HG03565 (cell line): ENCODE results near the gene TRIM26.
"Not testable (repeated sequence)": the region's sequence is repeated elsewhere in the genome, so short reads cannot be mapped to it uniquely, and the experiment has no call there.

ENCODE experiments used
- ATAC-seq: cut with Tn5 transposase; IDR thresholded peaks from one replicate; pipeline ENCODE4 v1.9.1; 2021; ENCODE audit warnings: mild to moderate bottlenecking, moderate library complexity; ENCODE audit not compliant: unreplicated experiment

TRIM26 gene

DNA sequence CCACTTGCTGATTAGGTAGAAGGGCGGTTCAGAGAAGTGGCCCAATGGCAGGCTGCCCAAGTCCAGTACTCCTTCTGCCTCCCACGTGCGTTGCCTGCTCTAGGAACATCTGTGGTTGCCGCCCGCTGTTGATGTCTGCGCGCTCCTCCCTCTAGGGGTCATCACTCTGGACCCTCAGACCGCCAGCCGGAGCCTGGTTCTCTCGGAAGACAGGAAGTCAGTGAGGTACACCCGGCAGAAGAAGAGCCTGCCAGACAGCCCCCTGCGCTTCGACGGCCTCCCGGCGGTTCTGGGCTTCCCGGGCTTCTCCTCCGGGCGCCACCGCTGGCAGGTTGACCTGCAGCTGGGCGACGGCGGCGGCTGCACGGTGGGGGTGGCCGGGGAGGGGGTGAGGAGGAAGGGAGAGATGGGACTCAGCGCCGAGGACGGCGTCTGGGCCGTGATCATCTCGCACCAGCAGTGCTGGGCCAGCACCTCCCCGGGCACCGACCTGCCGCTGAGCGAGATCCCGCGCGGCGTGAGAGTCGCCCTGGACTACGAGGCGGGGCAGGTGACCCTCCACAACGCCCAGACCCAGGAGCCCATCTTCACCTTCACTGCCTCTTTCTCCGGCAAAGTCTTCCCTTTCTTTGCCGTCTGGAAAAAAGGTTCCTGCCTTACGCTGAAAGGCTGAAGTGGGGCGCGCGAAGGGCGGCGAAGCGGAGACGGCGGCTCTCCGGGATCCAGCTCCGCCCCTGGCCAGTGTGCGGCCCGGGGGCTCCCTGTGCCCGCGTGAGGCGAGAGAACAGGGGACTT, 41.3 kb downstream of the TRIM26 start:
- ATAC-seq = no peak

DNA sequence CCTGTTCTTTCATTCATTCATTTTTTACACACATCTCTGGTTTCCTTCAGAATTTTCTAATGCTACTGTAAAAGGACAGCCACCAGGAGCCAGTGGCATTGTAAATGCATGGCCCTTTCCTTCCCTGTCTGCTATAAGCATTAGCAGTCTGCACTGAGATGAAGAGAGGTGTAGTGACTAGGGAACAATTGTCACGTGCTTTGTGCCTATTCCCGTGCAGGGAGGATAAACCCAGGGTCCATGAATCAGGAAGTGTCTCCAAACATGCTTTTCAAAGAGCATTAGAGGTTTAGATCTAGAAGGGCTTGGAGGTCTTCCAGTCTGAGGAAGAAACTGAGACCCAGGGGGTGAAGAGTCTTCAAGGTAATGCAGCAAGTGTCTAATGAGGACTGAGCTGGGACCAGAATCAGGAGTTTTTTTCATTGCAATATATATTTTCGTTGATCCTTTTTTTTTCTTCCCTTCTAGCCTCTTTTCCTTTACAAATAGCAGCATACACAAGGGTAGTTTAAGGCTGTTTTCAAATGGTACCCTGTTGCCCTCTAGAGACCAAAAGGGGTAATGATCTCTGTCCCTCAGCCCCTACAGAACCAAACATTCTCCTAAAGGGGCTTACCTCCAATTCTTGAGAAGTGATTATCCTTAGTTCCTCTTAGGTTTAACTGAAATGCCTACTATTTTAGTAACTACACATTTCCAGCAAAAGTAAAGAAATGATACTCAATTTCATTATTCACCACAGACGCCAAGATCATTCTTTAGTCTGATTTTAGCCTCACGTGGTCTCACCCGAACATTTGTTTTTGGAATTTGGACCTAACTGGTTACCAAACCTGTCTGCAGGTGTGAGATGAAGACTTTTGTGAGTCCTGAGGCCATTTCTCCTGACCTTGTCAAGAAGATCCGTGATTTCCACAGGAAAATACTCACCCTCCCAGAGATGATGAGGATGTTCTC, 43.3 kb downstream of the TRIM26 start:
- ATAC-seq = no peak

- ATAC-seq = no peak
These were observed 44.5 kb downstream of the TRIM26 start for GRCh38 chr6:30168741-30169140.

GRCh38 chr6:30167101-30167500, 46.1 kb downstream of the TRIM26 start:
- ATAC-seq = no peak

DNA sequence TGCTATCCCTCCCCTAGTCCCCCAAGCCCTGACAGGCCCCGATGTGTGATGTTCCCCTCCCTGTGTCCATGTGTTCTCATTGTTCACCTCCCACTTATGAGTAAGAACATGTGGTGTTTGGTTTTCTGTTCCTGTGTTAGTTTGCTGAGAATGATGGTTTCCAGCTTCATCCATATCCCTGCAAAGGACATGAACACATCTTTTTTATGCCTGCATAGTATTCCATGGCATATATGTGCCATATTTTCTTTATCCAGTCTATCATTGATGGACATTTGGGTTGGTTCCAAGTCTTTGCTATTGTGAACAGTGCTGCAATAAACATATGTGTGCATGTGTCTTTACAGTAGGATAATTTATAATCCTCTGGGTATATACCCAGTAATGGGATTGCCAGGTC, 48.0 kb downstream of the TRIM26 start:
- not testable (repeated sequence) for ATAC-seq

DNA sequence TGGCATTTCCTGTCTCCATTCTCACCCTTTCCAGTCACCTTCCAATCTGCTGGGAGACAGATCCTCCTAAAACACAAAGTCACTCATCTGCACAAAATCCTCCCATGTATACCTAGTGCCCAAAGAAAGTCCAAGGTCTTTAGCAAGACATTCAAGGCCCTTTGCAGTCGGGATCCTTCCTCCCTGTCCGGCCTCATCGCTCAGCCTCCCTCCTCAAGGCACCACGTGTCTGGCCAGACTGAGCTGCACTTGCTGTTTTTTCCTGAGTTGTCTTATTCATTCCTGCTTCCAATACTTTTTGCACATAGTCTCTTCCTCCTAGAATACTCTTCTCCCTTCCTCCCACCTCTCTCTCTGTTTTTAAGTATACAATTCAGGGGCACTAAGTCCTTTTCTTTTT, 48.5 kb downstream of the TRIM26 start:
- ATAC-seq = no peak

DNA sequence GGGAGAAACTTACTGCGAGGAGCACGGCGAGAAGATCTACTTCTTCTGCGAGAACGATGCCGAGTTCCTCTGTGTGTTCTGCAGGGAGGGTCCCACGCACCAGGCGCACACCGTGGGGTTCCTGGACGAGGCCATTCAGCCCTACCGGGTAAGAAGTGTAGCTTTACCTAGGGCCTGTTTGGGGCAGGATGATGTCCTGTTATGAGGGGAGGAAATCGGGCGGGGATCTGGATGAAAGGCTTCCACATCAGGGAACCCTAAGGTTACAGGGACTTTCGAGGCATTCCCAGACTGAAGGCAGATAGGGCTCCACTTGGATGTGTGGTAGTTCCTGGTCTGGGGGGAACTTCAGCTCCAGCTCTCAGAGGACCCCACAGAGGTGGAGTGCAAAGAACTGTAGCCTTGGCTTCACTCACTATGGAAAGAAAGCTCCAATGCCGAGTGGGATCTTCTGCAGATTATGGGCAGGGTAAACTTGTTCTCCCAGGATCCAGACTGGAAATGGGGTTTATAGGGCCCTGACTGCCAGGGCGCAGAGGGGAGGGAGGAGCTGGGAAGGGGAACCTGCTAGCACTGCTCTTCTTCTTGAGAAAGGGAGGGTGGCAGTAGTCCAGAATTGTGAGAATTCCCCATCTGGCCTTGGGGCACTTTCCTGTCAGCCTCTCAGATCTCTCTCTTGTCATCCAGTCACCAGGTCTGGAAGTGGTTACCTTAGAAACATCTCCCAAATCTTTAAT, 49.1 kb downstream of the TRIM26 start:
- no peak for ATAC-seq

DNA sequence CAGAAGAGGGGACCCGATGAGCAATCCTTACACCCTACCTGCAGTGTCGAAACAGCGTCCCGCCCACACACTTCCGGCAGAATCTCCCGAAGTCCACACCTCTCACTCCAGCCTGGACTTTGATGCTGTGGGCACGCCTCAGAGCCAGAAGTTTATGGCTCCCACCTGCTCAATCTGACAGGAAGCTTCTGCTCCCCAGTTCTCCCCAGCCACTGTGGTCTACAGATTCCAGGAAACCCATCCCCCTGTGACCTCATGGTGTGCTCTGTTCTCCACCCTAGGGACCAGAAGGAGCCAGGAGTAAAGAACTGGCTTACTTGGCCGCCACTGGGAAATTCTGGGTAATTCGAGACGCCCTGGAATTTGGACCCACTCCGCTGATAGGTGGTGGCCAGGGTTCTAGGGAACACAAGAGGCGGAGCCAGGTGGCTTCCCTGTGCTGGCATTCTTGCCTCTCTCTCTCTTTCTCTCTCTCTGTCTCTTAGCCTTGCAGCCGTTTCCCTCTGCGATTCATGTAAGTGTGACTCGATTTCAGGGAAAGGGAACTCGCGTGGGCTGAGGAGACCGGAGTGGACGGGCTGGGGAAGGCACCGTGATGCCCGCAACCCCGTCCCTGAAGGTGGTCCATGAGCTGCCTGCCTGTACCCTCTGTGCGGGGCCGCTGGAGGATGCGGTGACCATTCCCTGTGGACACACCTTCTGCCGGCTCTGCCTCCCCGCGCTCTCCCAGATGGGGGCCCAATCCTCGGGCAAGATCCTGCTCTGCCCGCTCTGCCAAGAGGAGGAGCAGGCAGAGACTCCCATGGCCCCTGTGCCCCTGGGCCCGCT, 49.9 kb downstream of the TRIM26 start, which contains the start of gene TRIM15:
TSS of gene TRIM15 (plus strand) at position 457 of the 828 bp plus-strand sequence. CDS start at position 596, 139 bp downstream.
- no peak for ATAC-seq

DNA sequence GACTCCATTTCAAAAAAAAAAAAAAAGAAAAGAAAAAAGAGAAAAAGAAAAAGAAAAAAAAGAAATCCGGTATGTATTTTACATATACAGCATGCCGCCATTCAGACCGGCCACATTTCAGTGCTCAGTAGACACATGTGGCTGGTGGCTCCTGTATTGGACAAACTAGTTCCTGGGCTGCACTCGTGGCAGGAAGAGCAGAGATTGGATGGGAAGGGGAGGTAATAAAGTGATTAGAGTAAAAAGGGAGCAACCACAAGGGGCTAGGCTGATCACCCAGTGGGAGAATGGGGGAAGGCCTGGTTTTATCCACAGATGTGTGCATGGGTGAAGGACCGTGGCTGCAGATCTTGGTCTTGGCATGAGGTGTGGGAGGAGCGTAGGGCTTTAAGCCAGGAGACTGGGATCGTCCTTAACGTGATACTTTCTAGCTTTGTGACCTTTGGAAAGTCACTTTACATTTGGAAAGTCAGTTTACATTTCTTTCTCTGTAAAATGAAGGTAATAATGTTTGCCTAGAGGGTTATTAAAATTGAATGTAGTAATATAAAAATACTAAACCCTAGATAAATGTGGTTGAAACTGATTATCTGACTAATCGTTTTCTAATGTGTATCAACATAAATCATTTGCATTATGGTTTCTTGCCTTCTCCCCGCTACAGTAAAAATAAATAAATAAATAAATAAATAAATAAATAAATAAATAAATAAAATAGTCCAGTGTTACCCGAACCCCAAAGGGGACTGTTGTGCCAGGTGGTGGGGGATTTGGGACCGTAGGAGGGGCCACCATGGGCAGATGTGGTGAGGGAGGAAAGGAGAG, 50.7 kb downstream of the TRIM26 start:
- no peak for ATAC-seq

GRCh38 chr6:30160785-30161531, 52.2 kb downstream of the TRIM26 start, which contains the start of gene TRIM10:
TRIM10 (minus strand) TSS chr6:30161211; CDS start chr6:30160858, 353 bp downstream.
- ATAC-seq = no peak

- ATAC-seq = no peak
These were observed 53.0 kb downstream of the TRIM26 start for GRCh38 chr6:30160008-30160784.

DNA sequence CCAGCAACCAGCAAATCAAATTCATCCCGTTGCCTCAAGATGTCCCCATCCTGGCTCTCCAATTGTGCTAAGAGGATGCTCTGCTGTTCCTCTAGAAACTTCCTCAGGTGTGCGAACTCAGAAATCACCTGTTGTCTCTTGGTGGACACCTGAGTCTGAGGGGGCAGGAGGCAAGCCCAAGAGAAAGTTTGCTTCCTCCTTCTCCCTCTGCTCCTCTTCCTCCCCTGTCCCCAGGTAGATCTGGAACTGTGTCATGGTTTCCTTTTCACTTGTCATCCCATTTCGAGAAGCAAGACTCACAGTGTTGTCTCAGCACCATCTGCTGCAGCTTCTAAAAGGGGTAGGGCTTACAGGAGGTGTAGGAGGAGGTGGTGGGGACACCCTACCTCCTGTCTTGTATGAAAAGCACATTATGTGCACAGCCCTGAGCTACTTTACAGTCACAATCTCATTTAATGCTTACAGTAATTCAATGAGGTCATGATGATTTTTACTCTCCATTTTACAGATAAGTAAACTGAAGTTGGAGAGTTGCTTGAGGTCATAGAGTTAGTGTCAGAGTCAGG, 54.6 kb downstream of the TRIM26 start:
- no peak for ATAC-seq

- no peak for ATAC-seq
These were observed 55.2 kb downstream of the TRIM26 start for GRCh38 chr6:30157999-30158398.

- no peak for ATAC-seq
These were observed 55.6 kb downstream of the TRIM26 start for GRCh38 chr6:30157581-30157980.

DNA sequence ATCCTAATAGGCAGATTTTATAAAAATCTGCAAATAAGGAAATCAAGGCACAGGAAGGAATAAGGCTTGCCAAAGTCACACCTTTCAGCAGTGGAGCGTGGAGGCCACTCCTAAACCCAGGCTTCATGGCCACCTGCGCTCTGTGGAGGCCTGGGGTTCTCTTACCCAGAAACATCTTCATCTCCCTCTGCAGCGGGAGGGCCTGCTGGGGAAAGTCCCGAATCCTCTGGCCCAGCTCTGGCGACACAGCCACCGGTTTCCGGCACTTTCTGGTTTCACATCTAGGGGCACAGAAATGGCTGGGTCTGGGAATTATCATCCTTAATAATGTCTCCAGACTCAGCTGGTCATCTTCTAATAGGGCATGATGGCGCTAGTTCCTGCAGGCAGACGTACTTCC, 56.4 kb downstream of the TRIM26 start:
- ATAC-seq = no peak

GRCh38 chr6:30156262-30156599, 57.0 kb downstream of the TRIM26 start:
- no peak for ATAC-seq

GRCh38 chr6:30155520-30156261, 57.5 kb downstream of the TRIM26 start:
- no peak for ATAC-seq
